Prostate gland (tissue), 2 donors: Measurements from ENCODE around the gene SOX11. TPM values are rescaled to one million over a fixed set of nuclear protein-coding genes. Genes with fewer than 3 reads are reported as not detected.
"Not testable (repeated sequence)": the region's sequence is repeated elsewhere in the genome, so short reads cannot be mapped to it uniquely, and the experiment has no call there.

Experiments used
- DNase-seq: peaks from one replicate; pipeline ENCODE4 v3.0.0-alpha.2; 2019; ENCODE audit warnings: low spot score
- H3K27ac ChIP-seq, 2 donors: fragments of 200-600 bp; sonication (generic); 2 replicates each; pipeline ENCODE4 v1.5.1; 2017 to 2019
- H3K27me3 ChIP-seq: fragments of 200-600 bp; sonication (generic); replicated peaks from 2 replicates; pipeline ENCODE4 v1.5.1; 2019; ENCODE audit not compliant: insufficient read depth
- H3K36me3 ChIP-seq, 2 donors: fragments of 200-600 bp; sonication (generic); 1 replicate in 1 of 2; 2 replicates in 1 of 2; pipeline versions ENCODE4 v1.5.1 to v1.8.1; 2017 to 2019
- H3K4me1 ChIP-seq: fragments of 200-600 bp; sonication (generic); replicated peaks from 2 replicates; pipeline ENCODE4 v1.5.1; 2019
- H3K4me3 ChIP-seq, 2 donors: fragments of 200-600 bp; sonication (generic); 2 replicates each; pipeline ENCODE4 v1.5.1; 2017 to 2019
- H3K9me3 ChIP-seq: fragments of 200-600 bp; sonication (generic); 2 replicates; pipeline ENCODE4 v1.5.1; 2017
- POLR2A ChIP-seq: fragments of 450-650 bp; IDR thresholded peaks from one replicate; pipeline ENCODE4 v1.6.1; 2016; ENCODE audit warnings: antibody characterized with exemption, mild to moderate bottlenecking
- POLR2AphosphoS5 ChIP-seq: sonication (generic); formaldehyde crosslinking; IDR thresholded peaks from one replicate; pipeline ENCODE4 v1.6.1; 2017; ENCODE audit warnings: antibody characterized with exemption
- WGBS: methylation state at CpG from one replicate; pipeline ENCODE4 v1.1.5; 2018; 5-methylcytosine and 5-hydroxymethylcytosine counted together
- intact Hi-C: fragments of 100-400 bp; cut with DNase I; formaldehyde crosslinking; loops from one replicate; pipeline ENCODE4 v1.14.2; 2022
- total RNA-seq, 2 donors: library from RNA; depleted of rRNA; stranded (reverse); fragments of >200 nt; gene quantifications; one replicate each; pipeline ENCODE4 v1.1.0, GENCODE V29; 2016
- TF ChIP-seq, protein P1 (sequence below), 4 experiments: fragments of 200-600 bp in 2 of 4; fragments of 450-650 bp in 2 of 4; sonication (generic) in 2 of 4; IDR thresholded peaks; 1 replicate in 3 of 4; 2 replicates in 1 of 4; pipeline ENCODE4 v1.5.1; 2016 to 2019; ENCODE audit warnings: antibody characterized with exemption in 4 of 4, mild to moderate bottlenecking in 2 of 4, moderate library complexity in 2 of 4

The SOX11 gene
- total RNA-seq = not detected

DNA sequence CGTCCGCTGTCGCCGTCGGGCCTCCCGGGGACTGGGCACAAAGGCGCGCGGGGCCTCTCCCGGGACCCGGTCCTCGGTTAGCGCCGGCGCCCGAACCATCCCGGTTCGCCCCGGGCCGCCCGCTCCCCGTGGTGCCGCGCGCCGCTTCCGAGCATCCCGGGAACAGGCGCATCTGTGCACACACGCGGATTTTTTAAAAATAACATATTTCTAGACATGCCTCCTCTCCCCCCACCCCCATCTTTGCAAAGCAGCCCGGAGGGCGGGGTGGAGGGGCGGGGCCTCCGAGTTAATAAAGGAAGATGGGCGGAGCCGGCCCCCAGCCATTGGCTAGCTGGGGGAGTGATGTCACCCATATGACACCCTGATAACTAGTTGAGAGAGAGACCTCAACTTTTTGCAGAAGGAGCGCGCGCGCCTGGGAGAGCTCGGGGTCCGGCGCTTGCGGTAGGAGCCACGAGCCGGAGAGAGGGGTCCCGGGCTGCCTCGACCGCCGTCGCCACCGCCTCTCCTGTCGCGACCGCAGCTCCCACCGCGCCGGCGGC is at the start of gene SOX11:
Gene SOX11 (plus strand): TSS at position 400 of the 545 bp plus-strand sequence. CDS start 338 bp downstream, outside the sequence.
- Histone ChIP-seq H3K4me3 (no peak within 1 kb of the TSS), H3K27me3 (peaks cover 47% of the 10 kb centered on the region), H3K36me3 (no peaks in the 10 kb centered on the region), H3K27ac (no peak within 1 kb of the TSS), H3K9me3 (no peaks in the 10 kb centered on the region), H3K4me1 (peaks cover 6% of the 10 kb centered on the region)
- TF ChIP-seq, protein P1, sequence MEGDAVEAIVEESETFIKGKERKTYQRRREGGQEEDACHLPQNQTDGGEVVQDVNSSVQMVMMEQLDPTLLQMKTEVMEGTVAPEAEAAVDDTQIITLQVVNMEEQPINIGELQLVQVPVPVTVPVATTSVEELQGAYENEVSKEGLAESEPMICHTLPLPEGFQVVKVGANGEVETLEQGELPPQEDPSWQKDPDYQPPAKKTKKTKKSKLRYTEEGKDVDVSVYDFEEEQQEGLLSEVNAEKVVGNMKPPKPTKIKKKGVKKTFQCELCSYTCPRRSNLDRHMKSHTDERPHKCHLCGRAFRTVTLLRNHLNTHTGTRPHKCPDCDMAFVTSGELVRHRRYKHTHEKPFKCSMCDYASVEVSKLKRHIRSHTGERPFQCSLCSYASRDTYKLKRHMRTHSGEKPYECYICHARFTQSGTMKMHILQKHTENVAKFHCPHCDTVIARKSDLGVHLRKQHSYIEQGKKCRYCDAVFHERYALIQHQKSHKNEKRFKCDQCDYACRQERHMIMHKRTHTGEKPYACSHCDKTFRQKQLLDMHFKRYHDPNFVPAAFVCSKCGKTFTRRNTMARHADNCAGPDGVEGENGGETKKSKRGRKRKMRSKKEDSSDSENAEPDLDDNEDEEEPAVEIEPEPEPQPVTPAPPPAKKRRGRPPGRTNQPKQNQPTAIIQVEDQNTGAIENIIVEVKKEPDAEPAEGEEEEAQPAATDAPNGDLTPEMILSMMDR (IDR thresholded peaks at IDR 0.05) = no peak
- no peak for TF ChIP-seq POLR2A
- no peak for TF ChIP-seq POLR2AphosphoS5
- WGBS = 2% methylated on average over 32 of the region's 60 CpGs
- intact Hi-C loops = no loop called here
- DNase-seq = no peak

DNA sequence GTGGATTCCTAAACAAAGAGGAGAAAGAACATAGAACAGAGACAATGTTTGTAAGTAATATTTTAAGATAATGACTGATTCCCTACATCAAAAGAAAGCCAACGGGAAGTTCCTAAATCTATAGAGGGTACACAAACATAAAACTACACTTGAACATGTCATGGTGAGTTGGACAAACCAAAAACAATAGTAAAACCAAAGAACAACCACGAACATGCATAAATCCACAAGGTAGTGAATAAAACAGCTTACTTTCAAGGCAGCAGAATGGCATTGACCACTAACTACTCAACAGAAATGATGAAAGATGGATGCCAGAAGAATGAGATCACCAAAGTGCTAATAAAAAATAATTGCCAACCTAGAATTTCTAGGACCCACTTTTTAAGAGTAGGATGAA is 39.5 kb upstream of the SOX11 start:
- H3K9me3 ChIP-seq, H3K4me1 ChIP-seq, H3K27ac ChIP-seq, H3K4me3 ChIP-seq, H3K36me3 ChIP-seq, intact Hi-C loops, H3K27me3 ChIP-seq, DNase-seq: not testable (repeated sequence)
- 33% methylated on average over 2 of the region's 2 CpGs for WGBS

DNA sequence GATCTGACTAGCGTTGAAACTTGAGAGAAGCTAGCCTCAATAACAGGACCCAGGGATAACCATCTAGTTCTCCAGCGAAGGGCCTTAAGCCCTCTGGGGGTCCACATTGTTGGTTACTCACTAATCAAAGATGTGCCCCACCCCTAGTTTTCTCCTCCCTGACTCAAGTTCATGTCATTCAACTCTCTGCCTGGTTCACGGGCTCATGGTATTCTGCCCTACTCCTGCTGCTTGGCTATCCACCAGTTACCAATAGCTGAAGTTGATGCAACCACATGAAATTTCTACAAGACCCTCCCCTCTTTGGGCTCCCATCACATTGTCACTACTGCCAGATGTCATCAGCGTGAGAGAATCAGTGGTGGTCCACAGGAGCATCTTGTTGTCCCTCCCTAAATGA is 38.4 kb upstream of the SOX11 start:
- DNase-seq, intact Hi-C loops, H3K4me1 ChIP-seq, H3K27me3 ChIP-seq, H3K36me3 ChIP-seq, H3K27ac ChIP-seq, H3K9me3 ChIP-seq, H3K4me3 ChIP-seq: not testable (repeated sequence)
- WGBS = 93% methylated on average over 4 of the region's 4 CpGs

DNA sequence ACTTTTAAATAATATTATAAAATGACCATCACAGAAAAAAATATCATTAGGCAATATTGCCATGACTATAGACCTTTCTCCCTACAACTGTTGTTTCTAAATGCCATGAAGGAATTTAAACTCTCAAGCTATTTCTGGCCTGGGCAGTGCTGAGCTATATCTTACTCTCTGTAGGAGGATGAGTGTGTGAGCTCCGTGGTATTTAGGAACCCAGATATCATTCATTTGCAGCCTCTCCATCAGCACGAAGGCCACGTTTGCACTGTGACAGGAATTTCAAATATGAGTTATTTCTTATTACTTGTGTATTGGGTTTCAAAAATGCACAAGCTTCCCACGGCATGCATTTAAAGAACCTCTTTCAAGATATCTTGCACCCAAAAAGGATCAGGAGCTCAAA is 35.0 kb upstream of the SOX11 start:
- Histone ChIP-seq H3K27me3 (no peaks in the 10 kb centered on the region), H3K4me1 (no peaks in the 10 kb centered on the region), H3K4me3 (no peak overlapping the region), H3K36me3 (no peaks in the 10 kb centered on the region), H3K9me3 (no peaks in the 10 kb centered on the region), H3K27ac (no peak overlapping the region)
- 80% methylated on average over 4 of the region's 4 CpGs for whole genome bisulfite sequencing
- no peak for DNase-seq
- intact Hi-C loops = no loop called here
- TF ChIP-seq, protein P1 (IDR thresholded peaks at IDR 0.05) = no peak
- no peak for TF ChIP-seq POLR2A
- no peak for TF ChIP-seq POLR2AphosphoS5

DNA sequence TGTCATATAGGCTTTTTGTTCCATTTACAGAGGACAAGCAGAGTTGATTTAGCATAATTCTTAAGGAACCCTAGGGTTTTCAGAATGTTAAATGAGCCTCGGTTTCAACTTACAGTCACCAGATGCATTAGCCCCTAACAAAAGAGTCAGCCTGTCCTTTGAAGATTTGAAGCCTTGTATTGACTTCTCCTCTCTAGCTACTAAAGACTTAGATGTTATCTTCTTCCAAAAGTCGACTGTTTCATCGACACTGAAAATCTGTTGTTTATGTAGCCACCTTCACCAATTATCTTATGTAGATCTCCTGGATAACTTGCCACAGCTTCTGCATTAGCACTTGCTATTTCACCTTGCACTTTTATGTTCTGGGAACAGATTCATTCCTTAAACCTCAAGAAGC is 31.6 kb upstream of the SOX11 start:
- WGBS = 46% methylated on average over 3 of the region's 3 CpGs
- Histone ChIP-seq H3K4me3 (no peak overlapping the region), H3K4me1 (no peaks in the 10 kb centered on the region), H3K27ac (no peak overlapping the region), H3K9me3 (no peaks in the 10 kb centered on the region), H3K36me3 (no peaks in the 10 kb centered on the region), H3K27me3 (no peaks in the 10 kb centered on the region)
- no peak for DNase-seq
- TF ChIP-seq, protein P1 (IDR thresholded peaks at IDR 0.05) = no peak
- no peak for TF ChIP-seq POLR2AphosphoS5
- no peak for TF ChIP-seq POLR2A
- intact Hi-C loops = no loop called here

DNA sequence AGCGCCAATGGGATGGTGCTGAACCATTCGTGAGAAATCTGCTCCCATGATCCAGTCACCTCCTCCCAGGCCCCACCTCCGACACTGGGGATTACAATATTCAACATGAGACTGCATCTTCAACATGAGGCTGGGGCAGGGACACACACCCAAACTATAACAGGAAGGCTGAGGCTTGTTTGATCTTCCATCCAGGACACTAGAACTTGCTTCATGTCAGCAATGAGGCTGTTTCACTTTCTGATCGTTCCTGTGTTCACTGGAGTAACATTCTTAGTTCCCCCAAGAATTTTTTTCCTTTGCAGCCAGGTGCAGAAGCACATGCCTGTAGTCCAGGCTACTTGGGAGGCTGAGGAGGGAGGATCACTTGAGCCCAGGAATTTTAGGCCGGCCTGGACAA is 30.8 kb upstream of the SOX11 start:
- DNase-seq = no peak
- Histone ChIP-seq H3K36me3 (no peaks in the 10 kb centered on the region), H3K9me3 (no peaks in the 10 kb centered on the region), H3K27me3 (no peaks in the 10 kb centered on the region), H3K4me1 (no peaks in the 10 kb centered on the region), H3K27ac (no peak overlapping the region), H3K4me3 (no peak overlapping the region)
- intact Hi-C loops = no loop called here
- WGBS = 93% methylated on average over 5 of the region's 5 CpGs
- TF ChIP-seq POLR2A = no peak
- TF ChIP-seq, protein P1 (IDR thresholded peaks at IDR 0.05) = no peak
- no peak for TF ChIP-seq POLR2AphosphoS5
